Measurements from ENCODE around the gene ARHGAP1. TPM values are rescaled to one million over a fixed set of nuclear protein-coding genes. Genes with fewer than 3 reads are reported as not detected.
"Not testable (repeated sequence)": the region's sequence is repeated elsewhere in the genome, so short reads cannot be mapped to it uniquely, and the experiment has no call there.

The ARHGAP1 gene
- polyA plus RNA-seq, 3 donors: 53.6 to 60.4 (median 55.0) TPM

GRCh38 chr11:46728659-46729040 is 28.2 kb upstream of the ARHGAP1 start:
- DNase-seq (ENCODE audit: extremely low read depth in 1 of 11, low read depth in 9 of 11, low spot score in 4 of 11): no peak

GRCh38 chr11:46727952-46728658 is 27.7 kb upstream of the ARHGAP1 start:
- DNase-seq (ENCODE audit: extremely low read depth in 1 of 11, low read depth in 9 of 11, low spot score in 4 of 11): no peak

- no peak for DNase-seq (ENCODE audit: extremely low read depth in 1 of 11, low read depth in 9 of 11, low spot score in 4 of 11)
Observed at GRCh38 chr11:46726206-46726862, 25.9 kb upstream of the ARHGAP1 start.

GRCh38 chr11:46725338-46726205 is 25.2 kb upstream of the ARHGAP1 start:
- DNase-seq (ENCODE audit: extremely low read depth in 1 of 11, low read depth in 9 of 11, low spot score in 4 of 11): no peak

GRCh38 chr11:46724088-46724487 is 23.7 kb upstream of the ARHGAP1 start:
- DNase-seq (ENCODE audit: extremely low read depth in 1 of 11, low read depth in 9 of 11, low spot score in 4 of 11): no peak

DNA sequence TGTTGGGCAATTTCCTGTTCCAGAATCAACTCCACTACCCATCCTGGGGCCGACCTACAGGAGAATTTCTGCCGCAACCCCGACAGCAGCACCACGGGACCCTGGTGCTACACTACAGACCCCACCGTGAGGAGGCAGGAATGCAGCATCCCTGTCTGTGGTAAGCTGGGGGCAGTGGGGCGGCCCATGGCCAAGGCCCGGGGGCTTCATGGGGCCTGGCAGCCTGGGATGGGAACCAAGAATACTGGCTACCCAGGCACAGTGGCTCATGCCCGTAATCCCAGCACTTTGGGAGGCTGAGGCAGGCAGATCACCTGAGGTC is 22.9 kb upstream of the ARHGAP1 start:
- no peak for DNase-seq (ENCODE audit: extremely low read depth in 1 of 11, low read depth in 9 of 11, low spot score in 4 of 11)

DNA sequence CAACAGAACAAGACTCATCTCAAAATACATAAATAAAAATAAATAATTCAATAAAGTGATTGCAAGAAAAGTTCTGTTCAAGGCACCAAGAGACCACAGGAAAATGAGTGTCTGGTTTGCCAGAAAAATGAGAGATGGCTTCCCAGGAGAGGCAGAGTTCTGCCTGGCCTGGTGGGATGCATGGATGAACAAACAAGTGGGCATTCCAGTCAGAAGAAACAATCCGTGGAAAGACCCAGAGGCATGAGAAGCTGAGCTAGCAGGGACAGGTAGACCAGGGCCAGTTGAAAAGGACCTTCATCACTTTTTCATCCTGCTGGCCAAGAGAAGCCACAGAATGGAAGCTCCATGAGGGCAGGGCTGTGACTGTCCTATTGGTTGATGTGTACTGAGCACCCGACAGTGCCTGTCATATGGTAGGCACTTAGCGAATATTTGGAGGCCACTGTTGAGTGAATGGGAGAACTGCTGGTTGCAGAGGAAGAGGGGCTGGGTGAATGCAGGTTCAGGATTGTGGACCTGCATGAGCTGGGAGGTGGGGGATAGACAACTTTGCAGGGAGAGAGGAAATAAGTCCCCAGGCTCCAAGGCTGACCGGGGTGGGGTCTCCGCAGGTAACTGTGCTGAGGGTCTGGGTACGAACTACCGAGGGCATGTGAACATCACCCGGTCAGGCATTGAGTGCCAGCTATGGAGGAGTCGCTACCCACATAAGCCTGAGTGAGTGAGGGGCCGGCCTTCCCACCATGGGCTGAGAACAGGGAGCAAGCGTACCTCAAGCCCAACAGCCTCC is 22.3 kb upstream of the ARHGAP1 start:
- no peak for DNase-seq (ENCODE audit: extremely low read depth in 1 of 11, low read depth in 9 of 11, low spot score in 4 of 11)

GRCh38 chr11:46721286-46721685 is 20.9 kb upstream of the ARHGAP1 start:
- no peak for DNase-seq (ENCODE audit: extremely low read depth in 1 of 11, low read depth in 9 of 11, low spot score in 4 of 11)

- no peak for DNase-seq (ENCODE audit: extremely low read depth in 1 of 11, low read depth in 9 of 11, low spot score in 4 of 11)
Observed at GRCh38 chr11:46719543-46720218, 19.3 kb upstream of the ARHGAP1 start.

DNA sequence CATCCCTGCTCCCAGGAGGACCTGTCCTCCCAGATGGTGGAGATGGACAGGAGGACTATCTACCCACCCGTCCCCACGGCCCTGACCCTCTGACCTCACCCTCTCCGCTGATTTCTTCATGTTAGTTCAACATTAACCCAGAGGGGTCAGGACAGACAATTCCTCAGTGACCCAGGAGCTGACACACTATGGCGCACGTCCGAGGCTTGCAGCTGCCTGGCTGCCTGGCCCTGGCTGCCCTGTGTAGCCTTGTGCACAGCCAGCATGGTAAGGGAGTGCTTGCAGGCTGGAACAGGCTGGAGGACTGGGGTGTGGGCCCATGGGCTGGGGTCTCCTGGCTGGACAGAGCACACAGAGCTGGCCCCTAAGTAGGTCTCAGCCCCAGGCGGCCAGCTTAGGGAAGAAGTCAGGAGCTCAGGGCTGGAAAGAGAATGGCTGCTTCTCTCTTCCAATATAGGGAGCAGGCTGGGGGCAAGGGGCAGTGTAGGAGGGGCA is 18.7 kb upstream of the ARHGAP1 start, which contains the start of gene F2:
Gene F2, plus strand, starts transcription at position 166 of the 495 bp plus-strand sequence. Its CDS starts 23 bp downstream, at position 189.
- DNase-seq (ENCODE audit: extremely low read depth in 1 of 11, low read depth in 9 of 11, low spot score in 4 of 11): no peak

- DNase-seq (ENCODE audit: extremely low read depth in 1 of 11, low read depth in 9 of 11, low spot score in 4 of 11): no peak
Observed at GRCh38 chr11:46718155-46719019, 18.0 kb upstream of the ARHGAP1 start.

DNA sequence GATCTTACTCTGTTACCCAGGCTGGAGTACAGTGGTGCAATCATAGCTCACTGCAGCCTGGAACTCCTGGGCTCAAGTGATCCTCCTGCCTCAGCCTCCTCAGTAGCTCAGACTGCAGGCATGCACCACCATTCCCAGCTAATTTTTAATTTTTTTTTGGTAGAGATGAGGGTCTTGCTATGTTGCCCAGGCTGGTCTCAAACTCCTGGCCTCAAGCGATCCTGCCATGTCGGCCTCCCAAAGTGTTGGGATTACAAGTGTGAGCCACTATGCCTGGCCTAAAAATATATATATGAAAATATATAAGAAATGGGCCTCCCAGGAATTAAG is 17.4 kb upstream of the ARHGAP1 start:
- DNase-seq (ENCODE audit: extremely low read depth in 1 of 11, low read depth in 9 of 11, low spot score in 4 of 11): not testable (repeated sequence)

- DNase-seq (ENCODE audit: extremely low read depth in 1 of 11, low read depth in 9 of 11, low spot score in 4 of 11): no peak
Observed at GRCh38 chr11:46712874-46713576, 12.6 kb upstream of the ARHGAP1 start.

DNA sequence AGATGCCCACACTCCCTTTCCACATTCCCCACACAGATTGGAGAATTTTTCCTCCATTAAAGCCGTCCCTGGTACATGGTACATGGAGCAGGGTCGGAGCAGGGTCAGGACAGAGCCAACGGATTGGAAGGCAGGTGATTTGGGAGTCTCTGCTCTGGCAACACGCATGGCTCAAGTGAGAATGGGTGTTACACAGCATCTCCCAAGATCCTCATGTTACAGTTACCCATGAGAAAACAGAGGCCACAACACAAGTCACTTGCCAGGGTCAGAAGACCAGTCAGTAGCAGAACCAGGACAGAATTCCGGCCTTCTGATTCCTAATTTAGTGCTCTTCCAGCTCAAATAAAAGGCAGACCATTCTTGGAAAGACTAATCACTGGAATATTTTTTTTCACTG is 10.9 kb upstream of the ARHGAP1 start:
- DNase-seq (ENCODE audit: extremely low read depth in 1 of 11, low read depth in 9 of 11, low spot score in 4 of 11): no peak

- DNase-seq (ENCODE audit: extremely low read depth in 1 of 11, low read depth in 9 of 11, low spot score in 4 of 11): no peak
Observed at GRCh38 chr11:46710821-46711269, 10.4 kb upstream of the ARHGAP1 start.

DNA sequence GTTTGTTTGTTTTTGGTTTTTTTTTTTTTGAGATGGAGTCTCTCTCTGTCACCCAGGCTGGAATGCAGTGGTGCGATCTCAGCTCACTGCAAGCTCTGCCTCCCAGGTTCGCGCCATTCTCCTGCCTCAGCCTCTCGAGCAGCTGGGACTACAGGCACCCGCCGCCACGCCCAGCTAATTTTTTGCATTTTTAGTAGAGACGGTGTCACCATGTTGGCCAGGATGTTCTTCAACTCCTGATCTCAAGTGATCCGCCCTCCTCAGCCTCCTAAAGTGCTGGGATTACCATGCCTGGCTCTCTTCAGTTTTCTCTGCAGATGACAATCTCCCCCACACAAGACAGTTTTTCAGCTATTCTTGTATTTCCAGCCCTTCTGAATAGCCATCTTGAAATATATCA is 8.9 kb upstream of the ARHGAP1 start:
- DNase-seq (ENCODE audit: extremely low read depth in 1 of 11, low read depth in 9 of 11, low spot score in 4 of 11): not testable (repeated sequence)

DNA sequence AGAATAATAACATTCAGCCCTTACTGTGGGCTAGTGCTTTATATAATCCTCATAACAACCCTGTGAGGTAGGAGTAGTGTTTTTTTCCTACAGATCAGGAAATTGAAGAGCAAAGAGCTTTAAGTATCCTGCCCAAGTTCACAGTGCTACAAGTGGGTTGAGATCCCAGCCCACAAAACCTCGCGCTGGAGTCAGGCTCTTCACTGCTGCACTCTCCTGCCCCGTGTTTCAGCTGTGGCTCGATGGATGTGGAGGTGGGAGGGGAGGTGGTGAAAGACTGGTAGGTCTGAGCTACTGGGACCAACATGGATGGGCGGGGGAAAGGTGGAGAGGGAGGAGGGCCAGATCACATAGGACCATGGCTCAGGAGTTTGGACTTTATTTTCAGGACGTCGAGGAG is 6.5 kb upstream of the ARHGAP1 start:
- no peak for DNase-seq (ENCODE audit: extremely low read depth in 1 of 11, low read depth in 9 of 11, low spot score in 4 of 11)

Data from renal cortex interstitium (tissue), 11 donors.